Peyer's patch (tissue), 4 donors: ENCODE data around the gene CPNE9. TPM values are rescaled to one million over a fixed set of nuclear protein-coding genes. Genes with fewer than 3 reads are reported as not detected.

Source experiments
- total RNA-seq, 4 donors: library from RNA; depleted of rRNA; stranded (reverse); fragments of >200 nt; gene quantifications; one replicate each; pipeline ENCODE4 v1.1.0, GENCODE V29; 2016

The CPNE9 gene
- total RNA-seq, 4 donors from 2014 or later = not detected

Other genes with a start within 250 kb of the CPNE9 start
- gene LHFPL4, start 150.0 kb upstream of the CPNE9 start, total RNA-seq = under 1 TPM in 1 of 4 donors, not detected in 3; 0.54 TPM
- gene MTMR14, start 54.3 kb upstream of the CPNE9 start, total RNA-seq = 10 to 100 TPM; 37.1 to 41.7 (median 38.3) TPM
- 10 to 100 TPM; 16.8 to 43.7 (median 25.6) TPM for gene BRPF1, start 27.9 kb downstream of the CPNE9 start, total RNA-seq
- gene OGG1, start 46.1 kb downstream of the CPNE9 start, total RNA-seq = 100 to 1,000 TPM in 1 of 4 donors, 10 to 100 TPM in 3; 51.2 to 163 (median 74.1) TPM
- gene CAMK1, start 66.1 kb downstream of the CPNE9 start, total RNA-seq = 10 to 100 TPM in 2 of 4 donors, 1 to 10 TPM in 2; 5.6 to 51.2 (median 10.4) TPM
- 10 to 100 TPM; 38.0 to 63.6 (median 55.7) TPM for gene TADA3, start 88.6 kb downstream of the CPNE9 start, total RNA-seq
- gene ARPC4, start 89.2 kb downstream of the CPNE9 start, total RNA-seq = 100 to 1,000 TPM; 111 to 165 (median 135) TPM
- gene TTLL3, start 106.4 kb downstream of the CPNE9 start, total RNA-seq = 100 to 1,000 TPM in 3 of 4 donors, 10 to 100 TPM in 1; 42.4 to 594 (median 143) TPM
- gene RPUSD3, start 140.2 kb downstream of the CPNE9 start, total RNA-seq = 10 to 100 TPM; 29.7 to 43.1 (median 38.5) TPM
- 100 to 1,000 TPM in 3 of 4 donors, 10 to 100 TPM in 1; 27.2 to 510 (median 253) TPM for gene CIDEC, start 176.4 kb downstream of the CPNE9 start, total RNA-seq
- 10 to 100 TPM; 23.9 to 46.5 (median 41.9) TPM for gene JAGN1, start 186.8 kb downstream of the CPNE9 start, total RNA-seq
- gene IL17RE, start 199.0 kb downstream of the CPNE9 start, total RNA-seq = 100 to 1,000 TPM in 2 of 4 donors, 10 to 100 TPM in 2; 11.6 to 160 (median 109) TPM
- 100 to 1,000 TPM in 3 of 4 donors, 10 to 100 TPM in 1; 22.3 to 125 (median 123) TPM for gene IL17RC, start 213.3 kb downstream of the CPNE9 start, total RNA-seq
- gene CRELD1, start 230.0 kb downstream of the CPNE9 start, total RNA-seq = 10 to 100 TPM; 21.9 to 45.6 (median 34.4) TPM
- 10 to 100 TPM in 1 of 4 donors, 1 to 10 TPM in 3; 1.9 to 13.2 (median 3.6) TPM for gene PRRT3, start 248.6 kb downstream of the CPNE9 start, total RNA-seq